ENCODE results near the gene NAPA.

NAPA gene

GRCh38 chr19:47499863-47500830 lies 14.7 kb downstream of the NAPA start:
- DNase-seq = no peak

GRCh38 chr19:47499371-47499770 lies 15.5 kb downstream of the NAPA start:
- no peak for DNase-seq

- DNase-seq = no peak
Observed at GRCh38 chr19:47498561-47498960, 16.3 kb downstream of the NAPA start.

- no peak for DNase-seq
Observed at GRCh38 chr19:47497821-47498520, 16.9 kb downstream of the NAPA start.

GRCh38 chr19:47497050-47497766 lies 17.7 kb downstream of the NAPA start:
- no peak for DNase-seq

- DNase-seq = no peak
Observed at GRCh38 chr19:47495478-47496372, 19.1 kb downstream of the NAPA start.

- no peak for DNase-seq
Observed at GRCh38 chr19:47494729-47495128, 20.1 kb downstream of the NAPA start.

GRCh38 chr19:47494211-47494547 lies 20.7 kb downstream of the NAPA start:
- DNase-seq = no peak

GRCh38 chr19:47493378-47494210 lies 21.3 kb downstream of the NAPA start:
- no peak for DNase-seq

- no peak for DNase-seq
Observed at GRCh38 chr19:47492571-47493377, 22.1 kb downstream of the NAPA start.

- no peak for DNase-seq
Observed at GRCh38 chr19:47492137-47492533, 22.7 kb downstream of the NAPA start.

- DNase-seq = no peak
Observed at GRCh38 chr19:47491358-47492136, 23.3 kb downstream of the NAPA start.

GRCh38 chr19:47490847-47491246 lies 24.0 kb downstream of the NAPA start:
- DNase-seq = no peak

GRCh38 chr19:47490031-47490430 lies 24.8 kb downstream of the NAPA start:
- no peak for DNase-seq

GRCh38 chr19:47489072-47489914 lies 25.6 kb downstream of the NAPA start:
- DNase-seq = no peak

GRCh38 chr19:47487551-47488515 lies 27.0 kb downstream of the NAPA start:
- no peak for DNase-seq

GRCh38 chr19:47486900-47487299 lies 28.0 kb downstream of the NAPA start:
- DNase-seq = no peak
